ENCODE data around the gene PRSS57. TPM values are rescaled to one million over a fixed set of nuclear protein-coding genes. Genes with fewer than 3 reads are reported as not detected.

Gene PRSS57
- total and polyA plus RNA-seq, 2 of the 13 experiments (the other 11 are each of a cell fraction or from before 2014, with no cell fraction given): 0.12 TPM; not detected in 1

GRCh38 chr19:663682-664117, 31.6 kb downstream of the PRSS57 start (continued):
- TF ChIP-seq, protein P1, sequence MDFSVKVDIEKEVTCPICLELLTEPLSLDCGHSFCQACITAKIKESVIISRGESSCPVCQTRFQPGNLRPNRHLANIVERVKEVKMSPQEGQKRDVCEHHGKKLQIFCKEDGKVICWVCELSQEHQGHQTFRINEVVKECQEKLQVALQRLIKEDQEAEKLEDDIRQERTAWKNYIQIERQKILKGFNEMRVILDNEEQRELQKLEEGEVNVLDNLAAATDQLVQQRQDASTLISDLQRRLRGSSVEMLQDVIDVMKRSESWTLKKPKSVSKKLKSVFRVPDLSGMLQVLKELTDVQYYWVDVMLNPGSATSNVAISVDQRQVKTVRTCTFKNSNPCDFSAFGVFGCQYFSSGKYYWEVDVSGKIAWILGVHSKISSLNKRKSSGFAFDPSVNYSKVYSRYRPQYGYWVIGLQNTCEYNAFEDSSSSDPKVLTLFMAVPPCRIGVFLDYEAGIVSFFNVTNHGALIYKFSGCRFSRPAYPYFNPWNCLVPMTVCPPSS (IDR thresholded peaks at IDR 0.05): no peak
- TF ChIP-seq ZNF335 (CRISPR knock-in tag; IDR thresholded peaks at IDR 0.05) (no peak), CBX1 (IDR thresholded peaks at IDR 0.05; ENCODE audit: low read depth) (no peak), GZF1 (CRISPR knock-in tag; IDR thresholded peaks at IDR 0.05) (no peak), THRA (CRISPR knock-in tag; IDR thresholded peaks at IDR 0.05; ENCODE audit: borderline replicate concordance) (no peak), JUND (CRISPR knock-in tag; IDR thresholded peaks at IDR 0.05) (no peak), REL (CRISPR knock-in tag; conservative IDR thresholded peaks at IDR 0.05) (no peak), ZBTB3 (CRISPR knock-in tag; IDR thresholded peaks at IDR 0.05; ENCODE audit: borderline replicate concordance, low read depth) (no peak), FIP1L1 (IDR thresholded peaks at IDR 0.05; ENCODE audit: borderline replicate concordance, insufficient read depth, low read depth, low read length) (no peak), CREB3 (CRISPR knock-in tag; IDR thresholded peaks at IDR 0.05) (no peak), ZNF704 (CRISPR knock-in tag; IDR thresholded peaks at IDR 0.05; ENCODE audit: borderline replicate concordance) (no peak), BCL6 (CRISPR knock-in tag; IDR thresholded peaks at IDR 0.05) (no peak), ZNF274 (CRISPR knock-in tag; IDR thresholded peaks at IDR 0.05) (no peak; the same call in 1 of the 2 replicates), ZBTB37 (CRISPR knock-in tag; IDR thresholded peaks at IDR 0.05) (no peak), TBX3 (IDR thresholded peaks at IDR 0.05; ENCODE audit: borderline replicate concordance) (no peak), ZNF703 (CRISPR knock-in tag; IDR thresholded peaks at IDR 0.05; ENCODE audit: borderline replicate concordance) (no peak), ZNF552 (CRISPR knock-in tag; IDR thresholded peaks at IDR 0.05; ENCODE audit: borderline replicate concordance) (no peak), RXRB (CRISPR knock-in tag; IDR thresholded peaks at IDR 0.05; ENCODE audit: borderline replicate concordance) (no peak), YEATS4 (CRISPR knock-in tag; IDR thresholded peaks at IDR 0.05; ENCODE audit: borderline replicate concordance) (0 out of 2 replicates have a peak, but pooled peaks have one; percentile 4), ZBTB42 (CRISPR knock-in tag; IDR thresholded peaks at IDR 0.05) (no peak), ATRX (CRISPR knock-in tag; IDR thresholded peaks at IDR 0.05; ENCODE audit: borderline replicate concordance) (no peak), NFIC (IDR thresholded peaks at IDR 0.05; ENCODE audit: low read length) (no peak), HNRNPL (IDR thresholded peaks at IDR 0.05; ENCODE audit: low read depth, low read length) (0 out of 2 replicates have a peak, but pooled peaks have one; percentile 48)
- TF ChIP-seq, protein P2, sequence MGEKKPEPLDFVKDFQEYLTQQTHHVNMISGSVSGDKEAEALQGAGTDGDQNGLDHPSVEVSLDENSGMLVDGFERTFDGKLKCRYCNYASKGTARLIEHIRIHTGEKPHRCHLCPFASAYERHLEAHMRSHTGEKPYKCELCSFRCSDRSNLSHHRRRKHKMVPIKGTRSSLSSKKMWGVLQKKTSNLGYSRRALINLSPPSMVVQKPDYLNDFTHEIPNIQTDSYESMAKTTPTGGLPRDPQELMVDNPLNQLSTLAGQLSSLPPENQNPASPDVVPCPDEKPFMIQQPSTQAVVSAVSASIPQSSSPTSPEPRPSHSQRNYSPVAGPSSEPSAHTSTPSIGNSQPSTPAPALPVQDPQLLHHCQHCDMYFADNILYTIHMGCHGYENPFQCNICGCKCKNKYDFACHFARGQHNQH (CRISPR knock-in tag; IDR thresholded peaks at IDR 0.05): peak; percentile 14; the same call in 1 of the 2 replicates

Measured in HepG2 (cell line).